ENCODE results near the gene FAM174C.

The FAM174C gene

GRCh38 chr19:1250437-1251260, 24.7 kb upstream of the FAM174C start:
- no peak for TF ChIP-seq CTCF (IDR thresholded peaks at IDR 0.05; ENCODE audit: unreplicated experiment in 3 of 3)
- peak overlapping the region; percentile 79 to 98 (median 91) for H3K27ac Mint-ChIP-seq
- H3K27me3 Mint-ChIP-seq (ENCODE audit: low read depth) = no peaks in the 10 kb centered on the region
- H3K9me3 Mint-ChIP-seq = no peaks in the 10 kb centered on the region
- H3K36me3 Mint-ChIP-seq (ENCODE audit: low read depth) = peaks cover 20% of the 10 kb centered on the region
- no peaks in the 10 kb centered on the region for H3K4me1 Mint-ChIP-seq
- H3K4me3 Mint-ChIP-seq = peak overlapping the region; percentile 90 to 93 (median 92)

GRCh38 chr19:1251330-1252220, 23.8 kb upstream of the FAM174C start:
- Mint-ChIP-seq H3K36me3 (ENCODE audit: low read depth) (peaks cover 23% of the 10 kb centered on the region), H3K4me3 (peak overlapping the region; percentile 90 to 93 (median 92)), H3K27me3 (ENCODE audit: low read depth) (no peaks in the 10 kb centered on the region), H3K4me1 (no peaks in the 10 kb centered on the region), H3K9me3 (no peaks in the 10 kb centered on the region), H3K27ac (peak overlapping the region; percentile 79 to 98 (median 91))
- TF ChIP-seq CTCF (IDR thresholded peaks at IDR 0.05; ENCODE audit: unreplicated experiment in 3 of 3) = no peak

GRCh38 chr19:1252221-1252820, 23.0 kb upstream of the FAM174C start:
- H3K36me3 Mint-ChIP-seq (ENCODE audit: low read depth) = peaks cover 26% of the 10 kb centered on the region
- H3K9me3 Mint-ChIP-seq = no peaks in the 10 kb centered on the region
- no peak for TF ChIP-seq CTCF (IDR thresholded peaks at IDR 0.05; ENCODE audit: unreplicated experiment in 3 of 3)
- H3K4me3 Mint-ChIP-seq = peak overlapping the region; percentile 90 to 93 (median 92)
- H3K27me3 Mint-ChIP-seq (ENCODE audit: low read depth) = no peaks in the 10 kb centered on the region
- peak overlapping the region; percentile 20 to 98 (median 55) for H3K27ac Mint-ChIP-seq
- H3K4me1 Mint-ChIP-seq = peaks cover 1% of the 10 kb centered on the region

- no peak for TF ChIP-seq CTCF (IDR thresholded peaks at IDR 0.05; ENCODE audit: unreplicated experiment in 3 of 3)
- H3K4me1 Mint-ChIP-seq = peaks cover 7% of the 10 kb centered on the region
- peaks cover 33% of the 10 kb centered on the region for H3K36me3 Mint-ChIP-seq (ENCODE audit: low read depth)
- H3K27me3 Mint-ChIP-seq (ENCODE audit: low read depth) = no peaks in the 10 kb centered on the region
- H3K9me3 Mint-ChIP-seq = no peaks in the 10 kb centered on the region
- peak overlapping the region; percentile 14 to 59 (median 56) for H3K4me3 Mint-ChIP-seq
- peak overlapping the region in 1 of 3 experiments; percentile 52 for H3K27ac Mint-ChIP-seq
Observed at GRCh38 chr19:1252821-1253513, 22.4 kb upstream of the FAM174C start.

GRCh38 chr19:1253514-1254080, 21.7 kb upstream of the FAM174C start:
- no peaks in the 10 kb centered on the region for H3K9me3 Mint-ChIP-seq
- peak overlapping the region in 1 of 3 experiments; percentile 52 for H3K27ac Mint-ChIP-seq
- H3K36me3 Mint-ChIP-seq (ENCODE audit: low read depth) = peaks cover 35% of the 10 kb centered on the region
- peak overlapping the region; percentile 14 to 59 (median 56) for H3K4me3 Mint-ChIP-seq
- peaks cover 10% of the 10 kb centered on the region for H3K4me1 Mint-ChIP-seq
- TF ChIP-seq CTCF (IDR thresholded peaks at IDR 0.05; ENCODE audit: unreplicated experiment in 3 of 3) = no peak
- no peaks in the 10 kb centered on the region for H3K27me3 Mint-ChIP-seq (ENCODE audit: low read depth)
